Measurements from ENCODE around the gene STXBP5.

The STXBP5 gene

GRCh38 chr6:147255948-147256674 lies 51.9 kb downstream of the STXBP5 start:
- Histone ChIP-seq H3K36me3 (ENCODE audit: control insufficient read depth, low read depth, low read length) (no peaks in the 10 kb centered on the region), H3K4me1 (ENCODE audit: control insufficient read depth, low read depth, low read length) (no peaks in the 10 kb centered on the region)

DNA sequence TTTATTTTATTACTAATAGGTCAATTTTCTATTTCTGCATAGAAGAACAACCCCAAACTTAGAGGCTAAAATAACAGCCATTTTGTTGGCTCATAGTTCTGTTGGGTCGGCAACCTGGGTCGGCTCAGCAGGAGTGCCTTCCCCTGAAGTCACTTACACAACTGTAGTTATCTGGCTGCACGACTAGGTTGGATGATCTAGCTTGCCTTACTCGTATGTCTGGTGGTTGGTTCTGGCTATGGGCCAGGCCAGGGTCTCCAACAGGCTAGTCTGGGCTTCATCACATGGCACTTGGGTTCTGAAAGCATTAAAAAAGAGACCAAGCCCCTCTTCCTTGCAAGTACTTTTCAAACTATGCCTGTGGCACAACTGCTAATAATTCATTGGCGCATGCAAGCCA lies 53.5 kb downstream of the STXBP5 start:
- no peak overlapping the region for H3K4me3 ChIP-seq (ENCODE audit: low read length)
- no peaks in the 10 kb centered on the region for H3K27me3 ChIP-seq (ENCODE audit: control insufficient read depth, insufficient read depth, low read length)
- H3K27ac ChIP-seq (ENCODE audit: low read length), result no peak overlapping the region
- no peaks in the 10 kb centered on the region for H3K9me3 ChIP-seq (ENCODE audit: control insufficient read depth, low read depth, low read length)
- H3K36me3 ChIP-seq (ENCODE audit: control insufficient read depth, low read depth, low read length), result no peaks in the 10 kb centered on the region
- H3K4me1 ChIP-seq (ENCODE audit: control insufficient read depth, low read depth, low read length), result no peaks in the 10 kb centered on the region
- no peak overlapping the region for H3K9ac ChIP-seq (ENCODE audit: low read length)

More at GRCh38 chr6:147255948-147256674, 51.9 kb downstream of the STXBP5 start:
- Histone ChIP-seq H3K9me3 (ENCODE audit: control insufficient read depth, low read depth, low read length) (no peaks in the 10 kb centered on the region), H3K27me3 (ENCODE audit: control insufficient read depth, insufficient read depth, low read length) (no peaks in the 10 kb centered on the region), H3K4me3 (ENCODE audit: low read length) (no peak overlapping the region), H3K9ac (ENCODE audit: low read length) (no peak overlapping the region), H3K27ac (ENCODE audit: low read length) (no peak overlapping the region)

- Histone ChIP-seq H3K36me3 (ENCODE audit: control insufficient read depth, low read depth, low read length) (no peaks in the 10 kb centered on the region), H3K4me3 (ENCODE audit: low read length) (no peak overlapping the region), H3K4me1 (ENCODE audit: control insufficient read depth, low read depth, low read length) (no peaks in the 10 kb centered on the region), H3K27me3 (ENCODE audit: control insufficient read depth, insufficient read depth, low read length) (no peaks in the 10 kb centered on the region), H3K27ac (ENCODE audit: low read length) (no peak overlapping the region), H3K9ac (ENCODE audit: low read length) (no peak overlapping the region), H3K9me3 (ENCODE audit: control insufficient read depth, low read depth, low read length) (no peaks in the 10 kb centered on the region)
These were observed 55.9 kb downstream of the STXBP5 start for GRCh38 chr6:147260091-147260490.

DNA sequence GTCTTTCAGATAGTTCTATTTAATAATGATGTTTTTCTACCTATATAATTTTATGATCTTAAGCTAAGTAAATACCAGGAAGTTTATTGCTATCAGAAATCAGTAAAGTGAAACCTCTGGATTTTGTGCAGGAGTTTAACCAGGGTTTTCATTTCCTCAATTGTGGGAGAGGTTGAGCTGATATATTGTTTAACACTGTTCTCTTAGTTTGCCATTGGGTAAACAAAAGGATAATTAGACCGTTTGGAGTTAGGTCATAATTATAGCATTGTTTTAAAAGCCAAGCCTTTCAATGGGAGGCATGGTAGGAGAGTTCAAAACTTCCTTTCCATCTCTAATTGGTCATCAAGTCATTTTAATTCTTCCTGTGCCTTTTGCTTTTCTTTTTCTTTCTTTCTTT lies 58.7 kb downstream of the STXBP5 start:
- no peak overlapping the region for H3K4me3 ChIP-seq (ENCODE audit: low read length)
- H3K27me3 ChIP-seq (ENCODE audit: control insufficient read depth, insufficient read depth, low read length), result no peaks in the 10 kb centered on the region
- H3K9me3 ChIP-seq (ENCODE audit: control insufficient read depth, low read depth, low read length), result no peaks in the 10 kb centered on the region
- H3K9ac ChIP-seq (ENCODE audit: low read length), result no peak overlapping the region
- no peaks in the 10 kb centered on the region for H3K36me3 ChIP-seq (ENCODE audit: control insufficient read depth, low read depth, low read length)
- H3K4me1 ChIP-seq (ENCODE audit: control insufficient read depth, low read depth, low read length), result no peaks in the 10 kb centered on the region
- no peak overlapping the region for H3K27ac ChIP-seq (ENCODE audit: low read length)

GRCh38 chr6:147266821-147267220 lies 62.6 kb downstream of the STXBP5 start:
- no peaks in the 10 kb centered on the region for H3K36me3 ChIP-seq (ENCODE audit: control insufficient read depth, low read depth, low read length)
- no peaks in the 10 kb centered on the region for H3K27me3 ChIP-seq (ENCODE audit: control insufficient read depth, insufficient read depth, low read length)
- no peak overlapping the region for H3K4me3 ChIP-seq (ENCODE audit: low read length)
- no peak overlapping the region for H3K27ac ChIP-seq (ENCODE audit: low read length)
- no peak overlapping the region for H3K9ac ChIP-seq (ENCODE audit: low read length)
- no peaks in the 10 kb centered on the region for H3K4me1 ChIP-seq (ENCODE audit: control insufficient read depth, low read depth, low read length)
- H3K9me3 ChIP-seq (ENCODE audit: control insufficient read depth, low read depth, low read length), result no peaks in the 10 kb centered on the region

- Histone ChIP-seq H3K4me3 (ENCODE audit: low read length) (no peak overlapping the region), H3K4me1 (ENCODE audit: control insufficient read depth, low read depth, low read length) (no peaks in the 10 kb centered on the region), H3K36me3 (ENCODE audit: control insufficient read depth, low read depth, low read length) (no peaks in the 10 kb centered on the region), H3K27ac (ENCODE audit: low read length) (no peak overlapping the region), H3K27me3 (ENCODE audit: control insufficient read depth, insufficient read depth, low read length) (no peaks in the 10 kb centered on the region), H3K9ac (ENCODE audit: low read length) (no peak overlapping the region), H3K9me3 (ENCODE audit: control insufficient read depth, low read depth, low read length) (no peaks in the 10 kb centered on the region)
These were observed 63.4 kb downstream of the STXBP5 start for GRCh38 chr6:147267658-147268057.

DNA sequence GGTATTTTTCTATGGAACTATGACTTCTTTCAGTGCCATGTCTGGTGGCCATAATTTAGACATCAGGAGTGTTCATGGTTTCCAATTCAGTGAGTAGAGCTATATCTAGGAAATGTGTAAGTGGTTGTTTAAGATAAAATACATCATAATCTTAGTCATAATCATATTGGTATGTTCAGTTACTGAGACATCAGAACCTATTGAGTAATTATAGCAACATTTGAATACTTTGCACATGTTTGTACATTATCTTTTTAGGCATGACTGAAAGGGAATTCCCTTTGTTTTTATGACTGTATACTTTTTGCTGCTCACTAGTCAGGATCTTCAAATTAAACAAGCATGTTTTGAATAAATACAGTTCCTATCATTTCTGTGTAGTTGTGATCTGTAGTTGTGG lies 64.0 kb downstream of the STXBP5 start:
- Histone ChIP-seq H3K9me3 (ENCODE audit: control insufficient read depth, low read depth, low read length) (no peaks in the 10 kb centered on the region), H3K36me3 (ENCODE audit: control insufficient read depth, low read depth, low read length) (no peaks in the 10 kb centered on the region), H3K9ac (ENCODE audit: low read length) (no peak overlapping the region), H3K4me3 (ENCODE audit: low read length) (no peak overlapping the region), H3K4me1 (ENCODE audit: control insufficient read depth, low read depth, low read length) (no peaks in the 10 kb centered on the region), H3K27ac (ENCODE audit: low read length) (no peak overlapping the region), H3K27me3 (ENCODE audit: control insufficient read depth, insufficient read depth, low read length) (no peaks in the 10 kb centered on the region)

DNA sequence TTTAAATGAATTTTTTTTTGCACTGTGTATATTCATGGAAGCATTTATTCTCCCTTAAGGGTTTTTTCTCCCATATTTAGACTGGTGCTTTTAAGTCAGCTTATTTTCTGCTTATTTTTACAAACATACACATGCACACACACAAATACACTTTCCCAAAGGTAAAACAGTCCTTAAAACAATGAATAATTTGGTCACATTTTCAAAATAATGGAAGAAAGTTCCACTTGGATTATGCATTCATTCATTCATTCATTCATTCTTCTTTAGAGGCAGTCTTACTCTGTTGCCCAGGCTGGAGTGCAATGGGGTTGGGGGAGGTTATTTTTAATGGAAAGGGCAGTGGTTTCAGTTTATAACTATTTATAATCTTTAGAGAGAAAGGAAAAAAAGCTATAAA lies 69.8 kb downstream of the STXBP5 start:
- no peak overlapping the region for H3K27ac ChIP-seq (ENCODE audit: low read length)
- H3K9ac ChIP-seq (ENCODE audit: low read length), result no peak overlapping the region
- no peaks in the 10 kb centered on the region for H3K4me1 ChIP-seq (ENCODE audit: control insufficient read depth, low read depth, low read length)
- no peaks in the 10 kb centered on the region for H3K27me3 ChIP-seq (ENCODE audit: control insufficient read depth, insufficient read depth, low read length)
- no peak overlapping the region for H3K4me3 ChIP-seq (ENCODE audit: low read length)
- peaks cover 6% of the 10 kb centered on the region for H3K36me3 ChIP-seq (ENCODE audit: control insufficient read depth, low read depth, low read length)
- H3K9me3 ChIP-seq (ENCODE audit: control insufficient read depth, low read depth, low read length), result no peaks in the 10 kb centered on the region

DNA sequence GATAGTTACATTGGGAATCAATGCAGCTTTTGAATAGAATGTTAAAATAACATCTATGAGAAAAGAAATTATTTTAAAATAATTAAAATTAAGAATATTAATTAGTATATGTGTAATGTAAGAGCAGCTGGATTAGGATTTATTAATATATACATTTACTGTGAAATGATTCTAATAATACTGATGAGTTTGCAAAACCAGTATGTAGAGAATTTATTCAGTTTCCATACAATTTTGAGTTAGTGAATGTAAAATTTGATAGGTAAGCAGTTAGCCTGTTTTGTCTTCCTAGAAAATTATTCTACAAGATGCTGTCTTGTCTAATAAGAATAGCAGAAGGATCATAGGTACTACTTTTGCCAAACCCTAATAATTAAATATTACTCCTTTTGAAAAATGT lies 70.6 kb downstream of the STXBP5 start:
- Histone ChIP-seq H3K27ac (ENCODE audit: low read length) (no peak overlapping the region), H3K9me3 (ENCODE audit: control insufficient read depth, low read depth, low read length) (no peaks in the 10 kb centered on the region), H3K4me3 (ENCODE audit: low read length) (no peak overlapping the region), H3K9ac (ENCODE audit: low read length) (no peak overlapping the region), H3K27me3 (ENCODE audit: control insufficient read depth, insufficient read depth, low read length) (no peaks in the 10 kb centered on the region), H3K36me3 (ENCODE audit: control insufficient read depth, low read depth, low read length) (peaks cover 11% of the 10 kb centered on the region), H3K4me1 (ENCODE audit: control insufficient read depth, low read depth, low read length) (no peaks in the 10 kb centered on the region)

DNA sequence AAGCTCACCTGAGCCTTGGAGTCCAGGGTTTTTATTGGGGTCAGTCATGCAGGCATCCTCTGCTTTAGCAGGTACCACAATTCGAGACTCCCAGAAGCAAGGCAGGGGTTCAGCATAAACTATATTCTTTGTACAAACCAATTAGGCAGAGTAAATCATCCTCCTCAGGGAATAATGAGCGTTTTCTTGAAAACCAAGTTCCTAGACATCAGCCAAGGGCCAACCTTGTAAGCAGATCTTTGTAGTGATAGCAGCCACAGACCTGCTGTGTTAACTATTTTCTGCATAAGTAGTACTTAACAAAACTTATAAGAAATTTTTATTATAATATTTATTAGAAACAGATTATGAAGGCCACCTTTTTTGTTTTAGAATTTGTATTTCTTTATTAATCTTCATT lies 74.7 kb downstream of the STXBP5 start:
- no peak overlapping the region for H3K27ac ChIP-seq (ENCODE audit: low read length)
- H3K36me3 ChIP-seq (ENCODE audit: control insufficient read depth, low read depth, low read length), result peaks cover 11% of the 10 kb centered on the region

DNA sequence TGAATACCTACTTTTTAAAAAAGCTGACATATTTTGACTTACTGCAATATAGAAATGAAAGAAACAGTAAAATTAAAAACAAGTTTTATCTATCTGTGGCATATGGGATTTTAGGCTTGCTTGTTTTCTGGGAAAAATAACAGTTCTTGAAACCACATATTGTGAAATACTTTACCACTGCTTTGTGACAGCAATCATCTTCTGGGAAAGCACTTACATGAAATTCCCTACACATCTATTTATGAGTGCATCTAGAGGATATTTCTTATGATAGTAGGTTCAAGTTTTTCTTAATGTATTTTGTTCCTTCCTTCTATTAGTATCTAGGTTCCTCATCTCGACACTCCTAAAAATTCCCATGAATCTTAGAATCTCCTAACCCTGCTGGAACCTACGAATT lies 75.2 kb downstream of the STXBP5 start:
- Histone ChIP-seq H3K27ac (ENCODE audit: low read length) (no peak overlapping the region), H3K36me3 (ENCODE audit: control insufficient read depth, low read depth, low read length) (peaks cover 11% of the 10 kb centered on the region), H3K27me3 (ENCODE audit: control insufficient read depth, insufficient read depth, low read length) (no peaks in the 10 kb centered on the region), H3K4me3 (ENCODE audit: low read length) (no peak overlapping the region), H3K9ac (ENCODE audit: low read length) (no peak overlapping the region), H3K4me1 (ENCODE audit: control insufficient read depth, low read depth, low read length) (no peaks in the 10 kb centered on the region), H3K9me3 (ENCODE audit: control insufficient read depth, low read depth, low read length) (no peaks in the 10 kb centered on the region)

More for the DNA sequence above, 74.7 kb downstream of the STXBP5 start:
- Histone ChIP-seq H3K27me3 (ENCODE audit: control insufficient read depth, insufficient read depth, low read length) (no peaks in the 10 kb centered on the region), H3K9me3 (ENCODE audit: control insufficient read depth, low read depth, low read length) (no peaks in the 10 kb centered on the region), H3K4me3 (ENCODE audit: low read length) (no peak overlapping the region), H3K9ac (ENCODE audit: low read length) (no peak overlapping the region), H3K4me1 (ENCODE audit: control insufficient read depth, low read depth, low read length) (no peaks in the 10 kb centered on the region)

DNA sequence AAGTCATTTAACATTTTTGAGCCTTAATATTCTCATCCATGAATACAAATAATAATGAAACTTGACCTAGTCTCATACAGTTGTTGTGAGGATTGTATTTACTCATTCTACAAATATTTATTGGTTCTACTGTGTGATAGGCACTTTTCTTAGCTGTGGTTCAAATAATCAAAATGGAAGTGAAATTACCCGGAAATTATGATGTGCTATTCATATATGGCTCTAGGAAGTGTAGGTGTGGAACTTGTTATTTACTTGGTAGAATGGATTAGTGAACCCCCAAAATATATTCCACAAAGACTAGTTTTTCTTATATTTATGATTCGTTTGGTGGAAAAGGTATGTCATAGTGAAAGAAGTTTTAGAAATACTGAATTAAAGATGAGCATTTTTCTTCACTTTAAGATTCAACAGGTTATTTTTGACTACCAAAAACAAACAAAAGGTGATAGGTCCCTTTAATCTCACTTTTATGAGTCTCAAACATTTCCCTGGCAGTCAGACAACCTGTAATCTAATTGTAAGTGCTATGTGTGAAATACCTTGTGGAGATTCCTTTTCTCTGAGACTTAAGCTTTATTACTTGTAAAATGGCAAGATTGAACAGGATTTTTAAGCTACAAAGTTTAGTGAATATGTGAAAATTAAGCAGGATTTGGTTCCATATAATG lies 77.8 kb downstream of the STXBP5 start:
- Histone ChIP-seq H3K4me1 (ENCODE audit: control insufficient read depth, low read depth, low read length) (no peaks in the 10 kb centered on the region), H3K27me3 (ENCODE audit: control insufficient read depth, insufficient read depth, low read length) (no peaks in the 10 kb centered on the region), H3K9ac (ENCODE audit: low read length) (no peak overlapping the region), H3K4me3 (ENCODE audit: low read length) (no peak overlapping the region), H3K27ac (ENCODE audit: low read length) (no peak overlapping the region), H3K36me3 (ENCODE audit: control insufficient read depth, low read depth, low read length) (peaks cover 11% of the 10 kb centered on the region), H3K9me3 (ENCODE audit: control insufficient read depth, low read depth, low read length) (no peaks in the 10 kb centered on the region)
